GM12891 (cell line): ENCODE data around the gene ZDHHC24.

Source experiments
- POLR2AphosphoS5 ChIP-seq: IDR thresholded peaks from 2 replicates; pipeline ENCODE4 v1.6.1; 2011; ENCODE audit warnings: low read depth, low read length, control low read depth
- TAF1 ChIP-seq: IDR thresholded peaks from 2 replicates; pipeline ENCODE4 v1.6.1; 2011; ENCODE audit warnings: low read depth, low read length, control low read depth

DNA sequence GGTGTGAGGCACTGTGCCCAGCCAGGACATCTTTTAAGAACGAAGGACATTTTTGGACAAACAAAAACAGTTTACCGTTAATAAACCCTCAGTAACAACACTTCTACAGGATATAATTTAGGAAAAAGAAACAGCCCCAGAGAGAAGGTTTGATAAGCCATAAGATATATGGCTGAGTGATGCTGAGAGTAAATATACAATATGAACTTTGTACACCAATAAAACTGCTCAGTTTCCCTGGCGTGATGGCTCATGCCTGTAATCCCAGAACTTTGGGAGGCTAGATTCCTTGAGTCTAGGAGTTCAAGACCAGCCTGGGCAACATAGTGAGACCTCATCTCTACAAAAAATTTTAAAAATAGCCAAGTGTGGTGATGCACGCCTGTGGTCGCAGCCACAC is 47.3 kb downstream of the ZDHHC24 start:
- no peak for TF ChIP-seq POLR2AphosphoS5
- no peak for TF ChIP-seq TAF1
